CMK (cell line): Measurements from ENCODE around the gene FTSJ3.
A peak's percentile ranks its signal among the peaks of the same experiment; 100 is the strongest.

ENCODE experiments used
- DNase-seq: peaks from one replicate; pipeline ENCODE4 v3.0.0-alpha.2; 2010; ENCODE audit warnings: low read depth

Gene FTSJ3

GRCh38 chr17:63843387-63843888 is 16.0 kb upstream of the FTSJ3 start:
- peak; percentile 52 for DNase-seq

- peak; percentile 97 for DNase-seq
Measured at GRCh38 chr17:63842540-63843386, 15.3 kb upstream of the FTSJ3 start, which contains the start of gene SMARCD2. Gene SMARCD2 (minus strand): TSS chr17:63842685. CDS start chr17:63842674, 11 bp downstream.

DNA sequence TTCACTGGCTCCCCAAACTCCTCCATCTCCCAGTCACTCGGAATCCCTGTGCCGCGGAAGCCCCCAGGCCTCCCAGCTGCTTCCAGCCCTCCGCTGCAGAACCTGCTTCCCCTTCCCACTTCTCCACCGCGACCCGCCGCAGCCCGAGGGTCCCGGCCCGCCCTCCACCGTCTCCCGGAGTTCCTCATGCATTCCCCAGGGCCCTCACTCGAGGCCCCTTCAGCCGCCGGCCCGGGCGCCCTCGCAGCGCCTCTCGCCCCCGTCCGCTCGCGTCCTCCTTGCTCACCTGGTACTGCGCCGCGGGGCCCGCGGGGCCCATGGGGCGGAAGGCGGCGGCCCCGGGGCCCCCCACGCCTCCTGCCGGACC is 14.7 kb upstream of the FTSJ3 start:
- DNase-seq = peak; percentile 45

DNA sequence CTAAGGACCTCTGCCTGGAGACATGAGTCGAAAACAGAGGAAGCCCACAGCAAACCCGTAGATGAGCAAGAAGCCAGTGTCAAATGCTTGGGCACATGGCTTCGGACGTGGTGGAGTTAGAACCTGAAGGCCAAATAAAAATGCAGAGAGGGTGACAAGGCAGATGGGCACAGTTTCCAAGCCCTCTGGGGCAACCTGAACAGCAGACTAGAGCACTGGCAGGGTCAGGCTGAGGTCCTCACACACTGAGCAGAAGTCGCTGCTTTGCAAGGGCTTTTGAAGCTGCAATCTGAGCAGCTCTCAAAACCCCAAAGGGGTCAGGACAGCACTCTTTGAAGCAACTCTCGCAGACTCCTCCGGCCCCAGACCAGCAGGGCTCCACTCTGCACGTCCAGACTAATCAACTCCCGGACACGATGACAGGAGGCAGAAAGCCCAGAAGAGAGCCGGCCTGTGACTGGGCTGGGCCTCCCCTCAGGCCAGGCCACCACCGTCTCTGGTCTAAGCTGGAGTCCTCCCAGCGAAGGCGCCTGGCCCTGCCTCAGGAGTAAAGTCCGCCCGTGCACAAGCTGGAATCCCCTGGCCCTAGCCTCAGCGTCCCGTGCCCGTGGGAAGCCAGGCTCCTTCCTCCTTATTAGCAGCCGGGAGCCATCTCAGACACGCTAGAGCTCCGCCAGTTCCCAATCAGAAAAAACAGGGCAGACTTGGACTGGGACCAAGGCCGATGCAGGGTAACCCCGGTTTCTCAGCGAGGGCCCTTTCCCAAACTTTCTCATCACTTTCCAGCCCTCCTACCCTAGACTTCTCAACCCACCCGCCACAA is 14.1 kb upstream of the FTSJ3 start:
- DNase-seq = no peak

DNA sequence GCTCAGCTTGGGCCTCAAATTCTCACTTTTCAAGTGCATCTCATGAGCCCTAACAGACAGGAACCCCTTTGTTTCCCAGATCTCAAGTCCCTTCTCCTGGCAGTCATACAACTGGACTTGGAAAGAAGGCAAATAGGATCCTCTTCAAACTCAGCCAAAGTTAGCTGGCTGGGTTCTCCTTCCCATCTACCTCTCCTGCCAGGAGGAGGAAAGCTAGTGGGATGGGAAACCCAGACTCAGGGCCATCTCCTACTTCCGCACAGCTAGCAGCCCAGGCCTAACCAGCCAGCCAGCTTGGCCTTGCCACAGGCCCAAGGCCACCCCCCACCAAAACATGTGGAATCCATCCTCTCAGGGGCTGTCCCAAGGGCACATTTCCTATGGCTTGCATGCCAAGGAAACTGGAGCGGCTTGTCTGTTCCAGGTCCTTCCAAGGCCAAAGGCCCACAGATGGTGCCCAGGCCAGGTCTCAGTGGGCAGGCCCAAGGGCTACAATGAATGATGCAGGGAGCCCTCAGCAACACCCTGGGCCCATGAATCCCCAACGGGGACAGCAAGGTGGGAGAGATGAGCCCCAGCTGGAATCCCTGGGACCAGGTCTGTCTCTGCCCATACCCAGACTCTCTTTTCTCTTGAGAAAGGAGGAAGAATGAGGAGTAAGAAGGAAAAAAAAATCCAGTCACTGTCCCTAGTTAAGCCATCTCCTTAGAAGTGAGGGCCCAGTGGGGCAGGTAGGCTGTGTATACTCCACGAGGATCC is 13.3 kb upstream of the FTSJ3 start:
- DNase-seq = no peak

- no peak for DNase-seq
Measured at GRCh38 chr17:63838631-63839171, 11.2 kb upstream of the FTSJ3 start.

- no peak for DNase-seq
Measured at GRCh38 chr17:63837962-63838600, 10.6 kb upstream of the FTSJ3 start.

- no peak for DNase-seq
Measured at GRCh38 chr17:63837480-63837879, 10.0 kb upstream of the FTSJ3 start.

GRCh38 chr17:63836811-63837210 is 9.3 kb upstream of the FTSJ3 start:
- DNase-seq = no peak

GRCh38 chr17:63835167-63835720 is 7.8 kb upstream of the FTSJ3 start:
- DNase-seq = no peak

DNA sequence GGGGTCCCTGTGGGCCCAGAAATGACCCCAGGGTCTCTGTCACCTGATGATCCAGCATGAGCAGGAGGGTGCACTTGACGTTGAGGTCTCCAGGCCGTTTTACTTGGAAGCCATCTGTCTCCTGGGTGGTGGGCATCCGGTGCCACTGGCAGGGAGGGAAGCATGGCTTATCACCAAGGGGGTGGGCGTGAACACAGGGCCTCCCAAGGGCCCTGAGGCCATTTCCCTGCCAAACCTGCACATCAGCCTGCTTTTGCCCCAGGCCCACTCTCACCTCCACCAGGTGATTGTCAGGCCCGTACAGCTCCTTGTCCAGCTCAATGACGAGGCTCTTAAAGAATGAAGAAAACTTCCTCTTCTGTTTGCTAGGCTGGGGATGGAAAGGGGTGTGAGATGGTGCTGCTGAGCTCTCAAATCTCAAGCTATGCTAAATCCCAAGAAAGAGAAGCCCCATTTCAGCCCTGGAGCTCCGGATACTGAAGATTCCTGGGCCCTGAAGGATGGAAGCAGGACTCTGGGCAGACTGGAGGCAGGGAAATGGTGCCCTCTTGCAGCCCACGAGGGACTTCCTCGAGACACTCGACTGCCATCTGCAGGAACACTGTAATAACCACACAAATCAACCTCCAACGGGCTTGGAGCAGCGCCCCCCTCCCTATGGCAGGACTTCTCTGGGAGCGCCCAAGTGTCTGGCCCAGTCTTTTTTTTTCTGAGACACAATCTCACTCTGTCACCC is 7.1 kb upstream of the FTSJ3 start:
- DNase-seq = peak; percentile 60

- DNase-seq = no peak
Measured at GRCh38 chr17:63833741-63834373, 6.4 kb upstream of the FTSJ3 start.

GRCh38 chr17:63833026-63833740 is 5.7 kb upstream of the FTSJ3 start:
- no peak for DNase-seq

DNA sequence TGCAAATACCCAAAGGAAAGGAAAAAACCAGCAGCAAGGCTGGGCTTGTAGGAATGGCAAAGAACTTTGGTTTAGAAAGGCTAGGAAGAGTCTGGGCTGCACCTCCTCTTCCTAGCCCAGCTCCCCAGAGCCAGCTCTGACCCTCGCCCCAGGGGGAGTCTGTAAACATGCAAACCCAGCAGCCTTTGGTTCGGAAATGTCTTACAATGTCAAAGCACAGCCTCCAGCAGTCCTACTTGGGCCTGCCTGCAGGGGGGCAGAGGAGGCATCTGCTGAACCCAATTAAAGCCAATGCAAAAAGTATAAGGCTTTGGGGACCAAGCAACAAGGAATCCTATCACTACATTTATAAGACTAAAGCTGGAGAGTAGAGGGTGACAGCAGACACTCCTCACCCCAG is 5.0 kb upstream of the FTSJ3 start:
- no peak for DNase-seq

DNA sequence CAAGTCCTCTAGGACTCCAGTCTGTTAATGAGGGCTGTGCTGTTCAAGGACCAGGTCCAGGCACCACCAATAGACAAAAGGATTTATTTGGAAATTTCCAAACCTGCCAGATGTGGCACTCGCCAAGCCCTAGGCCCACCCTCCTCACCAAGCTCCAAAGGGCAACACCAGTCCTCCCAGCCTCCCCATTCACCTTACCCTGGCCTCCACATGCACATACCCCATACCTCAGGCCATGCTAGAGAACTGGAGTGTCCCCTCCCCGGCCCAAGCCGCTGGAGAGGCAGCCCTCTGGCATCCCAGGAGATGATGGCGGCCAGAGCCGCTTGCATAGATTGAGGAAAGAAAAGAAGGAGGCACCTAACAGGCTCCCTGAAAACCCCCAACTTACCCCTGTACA is 4.6 kb upstream of the FTSJ3 start:
- DNase-seq = no peak

GRCh38 chr17:63831505-63831904 is 4.0 kb upstream of the FTSJ3 start:
- no peak for DNase-seq

DNA sequence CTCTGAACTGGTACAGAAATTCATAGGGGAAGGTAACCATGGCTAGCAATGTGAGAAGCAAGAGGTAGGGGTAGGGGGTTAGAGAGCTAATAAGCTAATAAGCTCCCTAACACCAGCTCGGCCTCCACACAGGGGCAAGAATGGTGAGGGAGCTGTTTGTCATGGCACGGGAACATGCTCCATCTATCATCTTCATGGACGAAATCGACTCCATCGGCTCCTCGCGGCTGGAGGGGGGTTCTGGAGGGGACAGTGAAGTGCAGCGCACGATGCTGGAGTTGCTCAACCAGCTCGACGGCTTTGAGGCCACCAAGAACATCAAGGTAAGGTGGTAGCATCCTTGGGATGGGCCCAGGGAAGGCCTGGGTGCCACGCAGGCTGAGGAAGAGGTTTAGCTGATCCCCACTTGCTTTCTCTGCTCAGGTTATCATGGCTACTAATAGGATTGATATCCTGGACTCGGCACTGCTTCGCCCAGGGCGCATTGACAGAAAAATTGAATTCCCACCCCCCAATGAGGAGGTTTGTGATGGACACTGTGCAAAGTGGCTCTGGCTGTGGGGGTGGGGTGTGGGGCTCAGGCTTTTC is 3.5 kb upstream of the FTSJ3 start:
- DNase-seq = no peak

DNA sequence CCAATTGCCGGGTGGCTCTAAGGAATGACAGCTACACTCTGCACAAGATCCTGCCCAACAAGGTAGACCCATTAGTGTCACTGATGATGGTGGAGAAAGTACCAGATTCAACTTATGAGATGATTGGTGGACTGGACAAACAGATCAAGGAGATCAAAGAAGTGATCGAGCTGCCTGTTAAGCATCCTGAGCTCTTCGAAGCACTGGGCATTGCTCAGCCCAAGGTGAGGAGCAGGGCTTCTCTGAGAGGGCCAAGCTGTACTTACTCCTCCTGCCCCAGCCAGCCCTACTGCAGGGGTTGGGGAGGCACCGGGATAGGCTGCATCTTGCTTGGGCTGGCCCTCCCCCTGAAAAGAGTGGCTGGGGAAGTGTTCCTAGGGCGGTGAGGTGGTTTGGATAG is 2.8 kb upstream of the FTSJ3 start:
- no peak for DNase-seq

GRCh38 chr17:63828936-63829335 is 1.5 kb upstream of the FTSJ3 start:
- no peak for DNase-seq
